GM19023 (cell line): ENCODE data around the gene AKAP9.
"Not testable (repeated sequence)": the region's sequence is repeated elsewhere in the genome, so short reads cannot be mapped to it uniquely, and the experiment has no call there.

Experiments
- ATAC-seq: cut with Tn5 transposase; IDR thresholded peaks from one replicate; pipeline ENCODE4 v1.9.1; 2021; ENCODE audit warnings: mild to moderate bottlenecking, moderate library complexity; ENCODE audit not compliant: unreplicated experiment

The AKAP9 gene

DNA sequence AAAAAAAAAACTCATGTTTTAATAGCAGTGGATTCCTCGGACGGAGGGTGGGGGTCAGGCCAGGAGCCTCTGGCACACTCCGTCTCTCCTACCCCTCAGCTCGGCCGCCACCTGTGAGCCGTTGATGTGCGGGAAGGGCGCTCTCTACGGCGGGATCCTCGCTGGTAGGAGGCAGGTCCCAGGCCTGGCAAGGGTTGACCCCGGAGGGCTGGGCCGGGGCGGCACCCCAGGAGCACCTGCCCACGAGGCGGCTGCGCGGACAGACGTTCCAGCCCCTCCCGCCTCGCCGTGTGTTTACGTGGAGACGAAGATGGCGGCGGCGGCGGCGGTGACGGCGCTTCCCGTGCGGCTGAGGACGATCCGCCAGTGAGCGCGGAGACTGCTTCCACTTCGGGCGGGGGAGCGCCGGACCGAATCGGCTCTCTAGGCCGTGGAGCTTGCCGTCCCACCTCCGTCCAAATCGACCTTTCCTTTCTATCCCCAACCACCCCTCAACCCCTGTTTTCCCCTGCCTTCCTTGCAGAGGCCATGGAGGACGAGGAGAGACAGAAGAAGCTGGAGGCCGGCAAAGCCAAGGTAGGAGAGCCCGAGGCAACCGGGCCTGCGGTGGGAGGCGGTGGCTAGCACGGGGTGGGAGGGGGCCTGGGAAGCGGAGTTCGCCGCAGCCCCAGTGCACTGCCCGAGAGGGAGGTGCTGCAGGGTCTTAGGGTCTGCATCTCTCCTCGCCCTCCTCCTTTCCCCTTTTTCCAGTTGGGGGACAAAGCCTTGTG is at the start of gene AKAP9:
Gene AKAP9, plus strand, starts transcription at position 291 of the 770 bp plus-strand sequence. Its CDS starts 238 bp downstream, at position 529.
- ATAC-seq, result peak; percentile 96

DNA sequence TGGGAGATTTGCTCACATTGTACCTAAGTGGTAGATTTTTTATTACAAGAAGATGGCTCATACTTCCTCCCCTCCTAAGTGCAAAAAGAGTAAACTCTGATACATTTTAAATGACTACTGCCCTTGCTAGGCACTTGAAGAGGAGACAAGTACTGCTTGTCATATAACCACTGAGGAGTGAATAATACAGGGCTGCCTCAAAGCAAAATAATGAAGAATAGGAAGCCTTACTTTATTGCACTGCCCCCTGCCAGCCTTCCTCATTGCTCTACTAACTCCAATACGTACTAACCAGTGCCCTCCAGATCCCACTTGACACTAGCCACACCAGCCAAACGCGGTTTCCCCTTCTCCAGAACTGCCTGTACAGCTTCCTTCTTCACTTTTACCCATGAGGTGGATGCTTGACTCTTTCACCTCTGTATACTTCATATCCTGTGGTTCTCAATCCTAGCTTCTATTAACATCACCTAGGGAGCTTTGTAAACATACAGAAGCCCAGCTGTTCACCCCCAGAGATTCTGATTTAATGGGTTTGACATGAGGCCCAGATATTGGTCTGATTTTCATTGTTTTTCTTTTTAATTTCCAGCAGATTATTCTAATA is 48.5 kb upstream of the AKAP9 start:
- no peak for ATAC-seq

DNA sequence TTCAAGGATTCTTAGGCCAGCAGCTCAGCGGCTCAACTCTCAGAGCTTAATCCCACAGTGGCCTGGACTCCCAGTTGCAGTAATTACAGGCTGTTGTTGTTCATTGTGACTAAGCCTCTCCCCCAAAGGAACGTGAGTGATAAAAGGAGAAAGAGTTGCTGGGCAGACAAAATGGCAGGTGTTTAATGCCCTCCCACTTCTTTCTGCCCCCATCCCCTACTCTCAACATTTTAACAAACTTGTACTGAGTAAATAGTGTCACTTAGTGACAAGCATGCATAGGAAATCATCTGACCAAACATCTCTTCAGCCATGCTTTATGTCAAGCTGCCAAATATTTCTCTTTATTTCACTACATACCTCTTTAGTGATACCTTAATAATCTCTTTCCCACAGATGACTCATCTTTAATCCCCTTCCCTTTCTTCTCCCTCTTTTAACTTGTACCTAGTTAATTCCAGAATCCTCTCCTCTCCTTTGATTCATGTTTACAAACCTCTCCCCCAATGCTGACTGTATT is 47.8 kb upstream of the AKAP9 start:
- ATAC-seq, result no peak

DNA sequence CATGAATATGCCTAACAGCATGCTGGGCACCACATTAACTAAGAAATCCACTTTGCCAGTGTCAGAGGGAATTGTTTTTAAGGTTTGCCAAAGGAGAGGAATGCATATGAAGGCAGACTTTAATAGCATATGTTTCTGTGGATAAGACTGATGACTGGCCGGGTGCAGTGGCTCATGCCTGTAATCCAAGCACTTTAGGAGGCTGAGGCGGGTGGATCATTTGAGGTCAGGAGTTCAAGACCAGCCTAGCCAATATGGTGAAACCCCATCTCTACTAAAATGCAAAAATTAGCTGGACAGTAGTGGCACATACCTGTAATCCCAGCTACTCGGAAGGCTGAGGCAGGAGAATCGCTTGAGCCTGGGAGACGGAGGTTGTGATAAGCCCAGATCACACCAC is 47.0 kb upstream of the AKAP9 start:
- ATAC-seq, result not testable (repeated sequence)

DNA sequence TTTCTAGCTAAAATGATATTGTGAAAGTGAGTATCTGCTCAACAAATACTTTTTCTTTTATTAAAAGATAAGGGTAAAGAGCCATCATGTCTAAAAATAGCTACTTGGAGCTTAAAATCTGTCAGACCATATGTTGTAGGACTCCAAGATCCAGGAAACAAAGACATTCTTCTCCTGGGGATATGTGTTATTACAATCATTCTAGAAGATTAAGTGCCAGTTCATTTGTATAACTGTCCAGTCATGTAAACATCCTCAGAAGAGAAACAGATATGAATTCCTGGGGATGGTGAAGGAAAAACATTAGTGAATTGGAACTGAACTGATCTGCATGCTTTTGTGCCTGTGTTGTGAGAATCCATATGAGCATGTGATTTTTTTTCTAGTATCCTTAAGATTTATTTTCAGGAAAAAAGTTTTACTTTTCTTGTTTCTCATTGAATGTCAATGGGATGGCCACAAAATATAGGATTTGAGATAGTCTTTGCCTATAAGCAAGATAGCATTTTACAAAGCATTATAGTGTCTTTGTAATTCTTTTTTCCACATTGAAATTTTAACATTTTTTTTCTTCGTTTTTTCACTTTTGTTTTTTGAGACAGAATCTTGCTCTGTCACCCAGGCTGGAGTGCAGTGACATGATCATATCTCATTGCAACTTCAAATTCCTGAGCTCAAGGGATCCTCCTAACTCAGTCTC is 45.7 kb upstream of the AKAP9 start:
- ATAC-seq, result no peak

DNA sequence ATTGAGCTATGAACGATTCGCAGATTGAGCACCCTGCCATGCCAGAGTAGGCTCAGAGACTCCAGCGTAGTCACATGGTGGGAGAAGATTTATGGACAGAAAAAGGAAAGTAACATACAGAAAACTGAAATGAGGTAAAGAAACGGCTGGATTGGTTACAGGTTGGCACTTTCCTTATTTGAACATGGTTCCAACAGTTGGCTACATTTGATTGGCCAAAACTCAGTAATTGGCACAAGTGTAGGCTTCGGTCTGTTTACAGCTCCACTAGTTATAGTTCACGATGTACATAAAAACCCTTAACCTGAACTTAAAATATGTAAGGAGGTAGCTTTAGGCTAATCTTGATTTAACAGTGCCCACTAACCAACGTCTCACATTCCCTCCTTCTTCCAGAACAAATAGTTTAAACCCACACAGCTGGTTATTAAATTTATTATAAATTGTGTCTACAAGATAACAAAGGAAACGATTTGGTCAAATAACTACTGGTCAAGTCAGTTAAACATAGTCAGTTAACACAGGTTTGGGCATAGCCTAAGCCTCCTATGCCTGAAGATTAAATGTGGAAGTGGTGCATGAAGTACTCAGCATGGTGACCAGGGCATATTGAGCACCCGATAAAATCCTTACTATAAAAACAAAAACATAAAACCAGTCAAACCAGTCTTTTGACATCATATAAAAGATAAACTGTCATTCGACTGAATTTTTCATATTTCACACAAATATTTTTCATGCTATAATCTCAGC is 42.2 kb upstream of the AKAP9 start:
- ATAC-seq, result no peak

DNA sequence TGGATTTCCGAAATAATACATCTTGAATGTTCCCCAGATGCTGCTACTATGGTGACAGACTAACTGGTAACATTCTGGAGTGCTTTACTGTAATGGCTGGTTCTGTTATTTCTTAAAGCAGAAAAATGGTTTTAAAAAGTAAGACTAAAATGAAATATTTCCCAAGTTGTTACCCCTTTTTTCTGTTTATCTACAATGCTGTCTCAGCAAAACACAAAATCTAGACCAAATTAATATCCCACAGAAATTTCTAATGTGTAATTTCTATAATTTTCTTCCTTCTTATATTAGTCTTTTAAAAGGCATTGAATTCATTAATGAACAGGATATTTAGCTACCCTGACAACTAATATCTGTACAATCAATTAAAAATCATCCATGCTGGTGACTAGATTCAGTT is 41.1 kb upstream of the AKAP9 start:
- no peak for ATAC-seq

DNA sequence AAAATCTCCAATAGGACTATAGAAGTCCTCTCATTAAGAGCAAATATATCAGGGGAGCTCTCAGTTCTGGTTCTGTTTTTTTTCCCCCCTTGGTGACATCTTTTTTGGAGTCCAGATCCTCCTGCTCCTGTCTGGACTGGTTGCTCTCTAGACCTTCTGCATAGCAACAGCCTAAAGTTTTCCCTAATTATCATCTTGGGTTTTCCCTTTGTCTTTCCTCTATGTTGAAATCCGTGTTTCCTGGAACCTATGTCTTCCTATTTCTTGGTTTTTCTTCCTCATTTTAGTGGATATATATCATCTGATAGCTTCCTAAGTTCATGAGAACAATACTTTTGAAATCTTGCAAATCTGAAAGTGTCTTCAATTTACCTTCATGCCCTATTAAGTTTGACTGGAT is 30.5 kb upstream of the AKAP9 start:
- no peak for ATAC-seq

DNA sequence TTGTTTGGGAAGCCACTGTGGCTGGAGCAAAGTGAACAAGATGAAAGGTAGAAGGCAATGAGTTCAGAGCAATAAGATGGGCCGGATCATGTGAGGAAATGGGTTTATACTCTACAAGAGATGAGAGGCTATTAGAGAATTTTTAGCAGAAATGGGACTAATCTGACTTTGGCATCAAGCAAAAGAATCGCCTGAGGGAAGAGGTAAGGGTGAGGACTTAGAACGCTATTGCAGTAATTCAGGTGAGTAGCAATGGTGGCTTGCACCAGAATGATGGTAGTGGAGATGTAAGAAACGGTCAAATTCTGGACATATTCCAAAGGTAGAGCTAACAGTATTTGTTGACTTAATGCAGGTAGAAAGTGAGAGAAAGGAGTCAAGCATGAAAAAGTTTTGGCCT is 29.5 kb upstream of the AKAP9 start:
- ATAC-seq, result no peak

DNA sequence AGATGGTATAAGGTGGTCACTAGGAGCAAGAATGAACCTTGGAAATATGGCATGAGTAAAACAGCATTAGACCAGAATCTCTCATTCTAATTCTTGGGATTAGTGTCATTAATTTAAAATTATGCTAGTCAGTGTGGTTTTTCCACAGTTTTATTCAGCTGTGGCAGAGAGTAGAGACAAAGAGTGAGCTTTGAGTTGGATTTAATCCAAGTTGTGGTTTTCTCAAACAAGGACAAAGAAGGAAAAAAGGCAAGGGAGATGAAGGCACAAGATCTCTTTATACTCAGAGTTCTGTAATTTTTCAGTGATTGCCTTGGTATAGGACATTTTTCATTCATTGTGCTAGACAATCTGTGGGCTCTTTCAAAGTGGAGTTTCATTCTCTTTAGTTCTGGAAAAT is 28.2 kb upstream of the AKAP9 start:
- no peak for ATAC-seq

DNA sequence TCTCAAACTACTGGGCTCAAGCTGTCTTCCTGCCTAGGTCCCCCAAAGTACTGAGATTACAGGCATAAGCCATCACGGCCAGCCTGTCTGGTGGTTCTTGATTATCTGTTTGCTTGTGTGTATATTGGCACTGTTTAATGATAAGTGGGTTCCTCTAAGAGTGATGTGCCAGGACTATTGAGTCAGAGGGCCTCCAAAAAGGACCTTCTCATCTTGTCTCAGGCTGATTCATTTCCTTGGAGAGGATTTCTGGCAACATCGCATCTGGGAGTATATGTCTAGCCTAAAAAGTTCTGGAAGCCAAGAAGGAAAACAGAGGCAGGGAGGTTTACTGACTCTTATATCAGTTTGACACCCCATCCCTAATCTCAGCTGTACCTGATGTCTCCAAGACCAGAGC is 27.1 kb upstream of the AKAP9 start:
- ATAC-seq, result no peak

DNA sequence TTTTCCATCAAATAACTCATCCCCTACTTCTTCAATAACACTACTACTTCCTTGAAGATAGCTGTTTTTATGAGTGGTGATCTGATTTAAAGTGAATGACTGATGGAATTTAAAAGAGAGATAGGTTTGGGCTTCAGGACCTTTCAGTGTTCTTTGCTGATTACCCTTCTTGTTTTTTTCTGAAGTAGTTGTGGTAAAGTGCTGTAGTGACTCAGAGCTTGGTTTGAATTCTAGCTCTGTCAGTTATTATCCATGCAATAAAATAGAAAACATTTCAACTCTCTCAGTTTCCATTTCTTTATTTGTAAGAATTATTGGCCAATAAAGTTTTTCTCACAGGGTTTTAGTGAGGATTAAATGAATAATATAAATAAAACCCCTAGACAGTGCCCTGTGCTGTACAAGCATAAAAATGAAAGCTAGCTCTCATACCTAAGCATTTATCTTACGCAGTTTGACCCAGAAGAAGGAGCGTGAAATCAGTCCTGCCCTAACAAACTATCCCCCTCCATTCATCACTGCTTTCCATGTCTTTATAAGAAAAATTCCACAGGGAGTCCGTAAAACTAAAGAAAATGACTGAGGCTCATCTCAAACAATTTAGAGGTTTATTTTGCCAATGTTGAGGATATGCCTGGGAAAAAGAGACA is 25.1 kb upstream of the AKAP9 start:
- no peak for ATAC-seq

DNA sequence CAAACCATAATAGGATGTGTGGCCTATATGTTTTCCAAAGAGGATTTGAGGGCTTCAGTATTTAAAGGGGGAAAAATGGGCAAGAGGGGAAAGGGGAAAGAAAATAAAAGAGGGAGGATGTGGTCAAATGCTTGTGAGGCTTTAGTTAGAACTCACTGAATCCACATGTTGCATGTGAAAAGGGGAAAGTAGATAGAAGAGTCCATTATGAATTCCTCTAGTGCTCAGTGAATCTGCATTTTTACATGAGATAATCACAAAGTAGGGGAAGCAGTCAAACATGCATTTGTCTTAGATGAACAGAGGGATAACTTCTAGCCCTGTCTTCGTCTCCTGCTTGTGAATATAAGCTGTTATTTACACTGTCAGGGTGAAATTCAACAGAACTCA is 24.6 kb upstream of the AKAP9 start:
- no peak for ATAC-seq

DNA sequence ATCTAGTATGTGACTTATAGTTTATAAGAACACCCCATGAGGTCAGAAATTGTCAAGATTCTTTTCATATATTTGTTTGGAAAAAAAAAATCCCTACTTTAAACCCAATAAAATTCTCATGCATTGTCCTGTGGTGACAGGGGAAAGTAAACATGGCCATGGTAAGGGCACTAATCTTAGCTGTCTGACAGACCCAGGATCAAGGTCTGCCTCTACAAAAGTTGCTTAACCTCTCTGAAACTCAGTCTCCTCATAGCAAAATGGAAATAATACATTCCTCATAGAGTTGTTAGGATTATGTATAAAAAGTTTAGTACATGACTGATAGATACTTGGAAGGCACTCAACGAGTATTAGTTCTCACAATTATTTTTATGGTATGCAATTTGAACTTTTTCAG is 22.3 kb upstream of the AKAP9 start:
- ATAC-seq, result no peak

DNA sequence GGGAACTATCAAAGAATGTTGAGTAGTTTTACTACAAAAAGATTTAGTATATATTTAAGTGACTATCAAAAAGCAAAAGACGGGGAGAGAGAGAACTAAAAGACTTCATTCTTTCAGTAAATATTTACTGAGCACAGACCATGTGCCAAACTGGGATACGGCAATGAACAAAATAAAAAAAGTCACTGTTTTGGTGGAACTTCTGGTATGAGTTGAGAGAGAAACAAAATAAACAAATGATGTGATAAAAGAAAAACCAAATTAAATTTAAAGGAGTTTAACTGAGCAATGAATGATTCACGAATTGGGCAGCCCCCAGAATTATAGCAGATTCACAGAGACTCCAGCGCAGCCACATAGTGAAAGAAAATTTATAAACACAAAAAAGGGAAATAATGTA is 17.8 kb upstream of the AKAP9 start:
- no peak for ATAC-seq

DNA sequence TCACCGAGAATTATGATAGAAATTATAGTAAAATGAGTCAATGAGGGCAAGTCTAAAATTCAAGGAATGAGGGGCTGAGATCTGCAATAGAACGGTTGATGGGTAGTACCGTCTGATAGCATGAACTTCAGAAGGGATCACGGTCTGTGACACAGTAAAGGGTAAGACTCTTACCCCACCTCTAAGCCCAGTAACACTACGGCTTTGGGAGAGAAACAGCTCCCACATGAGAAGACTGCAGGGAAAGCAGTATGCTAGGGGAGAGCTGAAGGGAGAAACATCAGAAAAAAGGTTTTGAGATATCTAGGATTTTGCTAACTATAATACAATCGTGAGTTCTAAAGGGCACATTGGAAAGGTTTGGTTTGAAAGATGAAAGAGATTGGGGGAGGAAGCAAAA is 12.8 kb upstream of the AKAP9 start:
- no peak for ATAC-seq

DNA sequence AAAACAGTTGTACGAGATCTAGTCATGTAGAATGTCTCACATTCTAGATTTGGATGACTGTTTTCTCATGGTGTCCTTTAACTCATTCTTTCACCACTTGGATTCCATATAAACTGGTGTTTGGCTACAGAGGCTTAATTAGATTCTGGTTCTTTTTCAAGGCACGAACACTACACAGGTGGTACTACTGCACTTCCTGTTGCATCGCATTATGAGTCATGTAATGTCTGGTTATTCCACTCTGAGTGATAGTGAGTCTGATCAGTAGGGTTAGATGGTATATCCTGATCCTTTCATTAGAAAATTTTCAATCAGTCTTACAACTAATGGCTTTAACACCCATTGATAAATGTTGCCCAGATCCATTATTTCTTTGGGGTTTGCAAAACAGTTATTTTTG is 11.2 kb upstream of the AKAP9 start:
- ATAC-seq, result no peak

DNA sequence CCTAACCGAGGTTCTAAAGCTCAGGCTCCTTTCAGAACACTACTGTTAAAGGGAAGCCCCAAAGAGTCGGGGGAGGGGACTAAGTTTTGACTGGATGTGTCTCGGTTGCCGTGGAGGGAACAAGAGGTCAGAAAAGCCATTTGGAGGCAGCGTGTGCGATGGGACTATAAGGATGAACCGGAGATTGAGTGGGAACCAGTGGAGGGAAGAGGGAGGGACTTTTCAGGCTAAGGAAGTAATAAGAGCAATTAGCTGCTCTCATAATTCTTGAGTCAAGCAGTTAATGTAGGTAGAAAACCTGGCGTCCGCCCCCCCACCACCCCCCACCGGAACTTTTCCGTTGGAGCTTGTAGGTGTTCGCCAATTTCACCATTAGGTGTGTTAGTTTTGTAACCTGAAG is 491 bp upstream of the AKAP9 start:
- peak; percentile 22 for ATAC-seq

DNA sequence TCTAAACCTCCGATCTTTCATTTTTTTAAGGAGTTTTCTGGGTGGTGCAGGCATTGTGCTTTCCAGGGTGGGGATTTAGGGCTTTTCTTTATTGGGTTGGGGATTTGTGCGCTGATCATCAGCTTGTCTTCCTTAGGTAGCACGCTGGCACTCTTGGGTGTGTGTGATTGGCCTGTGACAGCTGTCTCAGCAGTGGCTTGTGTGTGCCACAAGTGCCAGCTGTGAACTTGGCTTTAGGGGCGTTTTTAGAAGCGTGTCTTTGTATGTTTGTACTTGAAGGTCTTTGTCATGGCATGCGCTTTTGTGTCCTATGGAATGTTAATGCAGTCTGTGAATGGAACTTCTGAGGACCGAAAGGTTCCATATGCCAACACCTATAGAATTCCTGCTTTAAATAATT is 788 bp downstream of the AKAP9 start:
- peak; percentile 23 for ATAC-seq

DNA sequence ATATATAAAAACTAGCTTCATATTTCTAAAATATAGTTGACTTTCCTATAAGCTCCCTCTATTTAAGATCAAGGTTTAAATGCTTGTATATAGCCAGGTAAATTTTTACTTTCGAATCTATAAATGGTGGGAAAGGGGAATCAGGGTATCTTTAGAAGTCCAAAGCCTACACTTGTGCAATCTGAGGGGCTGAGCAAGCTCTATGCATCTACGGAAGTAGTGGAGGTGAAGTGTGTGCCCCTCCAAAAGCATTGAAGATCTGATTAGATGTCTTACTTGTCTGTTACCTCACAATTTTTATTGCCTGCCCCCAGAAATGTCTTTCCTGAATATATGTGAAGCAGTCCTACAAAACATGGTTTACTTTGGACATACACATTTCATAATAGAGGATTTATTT is 1.6 kb downstream of the AKAP9 start:
- no peak for ATAC-seq

DNA sequence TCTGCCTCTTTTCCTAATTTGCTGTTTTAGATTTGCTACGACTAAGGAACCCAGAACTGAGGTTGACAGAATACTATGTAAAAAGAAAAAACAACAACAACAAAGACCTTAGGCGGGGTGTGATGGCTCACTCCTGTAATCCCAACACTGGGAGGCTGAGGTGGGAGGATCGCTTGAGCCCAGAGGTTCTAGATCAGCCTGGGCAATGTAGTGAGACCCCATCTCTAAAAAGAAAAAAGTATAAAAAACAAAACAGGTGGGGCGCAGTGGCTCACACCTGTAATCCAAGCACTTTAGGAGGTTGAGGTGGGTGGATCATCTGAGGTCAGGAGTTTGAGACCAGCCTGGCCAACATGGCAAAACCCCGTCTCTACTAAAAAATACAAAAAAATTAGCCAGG is 4.3 kb downstream of the AKAP9 start:
- ATAC-seq, result not testable (repeated sequence)
